Astrocyte of the cerebellum (primary cell): ENCODE data around the gene ZFAND2A.

Experiments
- DNase-seq: peaks from one replicate; pipeline ENCODE4 v3.0.0-alpha.2; 2011; ENCODE audit warnings: low read depth
- H3K4me3 ChIP-seq: 2 replicates; pipeline ENCODE4 v1.5.1; 2011; ENCODE audit warnings: mild to moderate bottlenecking, low read depth, low read length, moderate library complexity
- in situ Hi-C: cut with HindIII; loops from 2 replicates; pipeline ENCODE4 v1.10.0; 2017; ENCODE audit warnings: low sequenced_read_pairs
- TF ChIP-seq, protein P1 (sequence below): IDR thresholded peaks from 2 replicates; pipeline ENCODE4 v1.5.1; 2012; ENCODE audit warnings: low read length, low read depth, moderate library complexity, mild to moderate bottlenecking; ENCODE audit errors: missing control alignments

The ZFAND2A gene

DNA sequence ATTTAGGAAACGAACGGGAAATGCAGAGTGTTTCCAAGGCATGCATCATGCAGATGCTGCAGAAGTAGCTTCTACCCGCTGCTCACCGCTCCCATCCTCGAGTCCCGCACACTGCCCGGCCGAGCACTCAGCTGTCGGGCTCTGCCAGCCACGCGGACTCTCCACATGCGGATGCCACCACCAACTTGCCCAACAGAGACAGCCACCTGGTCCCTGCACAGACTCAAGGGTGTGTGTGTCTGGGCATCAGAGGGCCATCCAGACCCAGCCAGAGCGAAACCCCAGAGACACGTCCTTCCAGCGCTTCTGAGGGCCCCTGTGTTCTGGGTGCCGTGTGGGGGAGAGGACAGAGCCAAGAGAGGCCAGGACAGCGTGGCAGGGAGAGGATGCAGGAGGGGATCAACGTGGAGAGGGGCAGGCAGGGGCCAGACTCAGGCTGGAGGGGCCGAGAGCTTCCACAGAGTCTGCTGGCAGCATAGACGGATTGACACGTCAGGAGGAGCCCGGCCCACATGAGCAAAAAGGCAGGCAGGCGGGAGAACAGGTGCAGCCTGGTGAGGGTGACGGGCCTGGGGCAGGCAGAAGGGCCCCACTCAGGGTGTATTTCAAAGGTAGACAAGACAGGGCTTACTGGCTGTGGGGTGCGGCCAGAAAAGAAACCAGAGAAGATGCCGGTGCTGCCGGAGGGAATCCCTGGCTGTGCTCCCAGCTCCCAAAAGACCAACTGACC lies 53.8 kb downstream of the ZFAND2A start:
- TF ChIP-seq, protein P1, sequence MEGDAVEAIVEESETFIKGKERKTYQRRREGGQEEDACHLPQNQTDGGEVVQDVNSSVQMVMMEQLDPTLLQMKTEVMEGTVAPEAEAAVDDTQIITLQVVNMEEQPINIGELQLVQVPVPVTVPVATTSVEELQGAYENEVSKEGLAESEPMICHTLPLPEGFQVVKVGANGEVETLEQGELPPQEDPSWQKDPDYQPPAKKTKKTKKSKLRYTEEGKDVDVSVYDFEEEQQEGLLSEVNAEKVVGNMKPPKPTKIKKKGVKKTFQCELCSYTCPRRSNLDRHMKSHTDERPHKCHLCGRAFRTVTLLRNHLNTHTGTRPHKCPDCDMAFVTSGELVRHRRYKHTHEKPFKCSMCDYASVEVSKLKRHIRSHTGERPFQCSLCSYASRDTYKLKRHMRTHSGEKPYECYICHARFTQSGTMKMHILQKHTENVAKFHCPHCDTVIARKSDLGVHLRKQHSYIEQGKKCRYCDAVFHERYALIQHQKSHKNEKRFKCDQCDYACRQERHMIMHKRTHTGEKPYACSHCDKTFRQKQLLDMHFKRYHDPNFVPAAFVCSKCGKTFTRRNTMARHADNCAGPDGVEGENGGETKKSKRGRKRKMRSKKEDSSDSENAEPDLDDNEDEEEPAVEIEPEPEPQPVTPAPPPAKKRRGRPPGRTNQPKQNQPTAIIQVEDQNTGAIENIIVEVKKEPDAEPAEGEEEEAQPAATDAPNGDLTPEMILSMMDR = no peak
- in situ Hi-C loops = no loop called here
- no peak for DNase-seq
- no peak overlapping the region for H3K4me3 ChIP-seq

DNA sequence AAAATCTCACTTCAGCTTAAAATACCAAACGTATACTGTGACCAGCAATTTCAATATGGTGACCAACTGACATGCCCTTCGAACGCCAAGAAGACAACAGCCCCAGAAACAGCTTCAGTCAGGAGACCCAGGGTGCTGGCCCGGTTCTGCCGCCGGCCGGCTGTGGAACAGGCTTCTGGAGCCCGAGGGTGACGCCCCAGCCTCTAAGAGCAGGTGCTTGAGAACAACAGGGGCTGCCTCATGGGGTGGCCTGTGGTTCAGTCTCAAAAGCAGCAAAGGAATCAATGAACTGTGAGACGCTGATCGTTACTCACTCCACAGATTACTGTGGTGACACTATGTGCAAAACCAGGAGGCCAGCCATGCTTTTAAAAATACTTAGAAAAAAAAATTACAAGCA lies 54.8 kb downstream of the ZFAND2A start:
- H3K4me3 ChIP-seq = no peak overlapping the region
- DNase-seq = no peak
- TF ChIP-seq, protein P1 = no peak
- in situ Hi-C loops = no loop called here

DNA sequence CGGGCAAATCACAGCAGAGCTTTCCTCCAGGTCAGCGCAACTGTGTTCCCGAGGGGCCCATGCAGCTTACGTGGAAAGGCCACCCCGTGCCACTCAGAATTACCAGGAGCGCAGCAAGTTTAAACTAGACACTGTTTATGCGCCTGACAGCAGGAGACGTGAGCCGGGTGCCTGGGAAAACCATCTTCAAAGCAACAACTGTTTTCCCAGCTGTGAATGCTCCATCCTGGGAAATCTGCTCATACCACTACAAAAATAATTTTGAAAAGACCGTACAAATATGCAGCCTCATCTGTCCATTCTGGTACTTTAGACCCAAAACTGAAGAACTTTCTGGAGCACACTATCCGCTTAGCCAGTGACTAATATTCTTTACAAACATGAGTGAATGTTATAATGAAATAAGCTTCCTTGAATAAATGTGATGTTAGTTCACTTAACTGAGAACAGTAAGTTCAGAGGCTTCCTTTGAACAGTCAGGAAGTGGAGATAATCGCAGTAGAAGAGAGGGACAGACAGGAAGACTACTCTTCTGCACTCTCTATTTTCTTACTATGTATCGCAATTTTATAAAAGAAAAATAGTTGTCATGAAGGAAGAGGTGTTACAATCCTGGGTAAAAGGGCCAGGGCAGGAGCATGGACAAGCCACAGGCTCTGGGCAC lies 55.3 kb downstream of the ZFAND2A start:
- DNase-seq = no peak
- TF ChIP-seq, protein P1 = no peak
- H3K4me3 ChIP-seq = no peak overlapping the region
- in situ Hi-C loops = no loop called here

DNA sequence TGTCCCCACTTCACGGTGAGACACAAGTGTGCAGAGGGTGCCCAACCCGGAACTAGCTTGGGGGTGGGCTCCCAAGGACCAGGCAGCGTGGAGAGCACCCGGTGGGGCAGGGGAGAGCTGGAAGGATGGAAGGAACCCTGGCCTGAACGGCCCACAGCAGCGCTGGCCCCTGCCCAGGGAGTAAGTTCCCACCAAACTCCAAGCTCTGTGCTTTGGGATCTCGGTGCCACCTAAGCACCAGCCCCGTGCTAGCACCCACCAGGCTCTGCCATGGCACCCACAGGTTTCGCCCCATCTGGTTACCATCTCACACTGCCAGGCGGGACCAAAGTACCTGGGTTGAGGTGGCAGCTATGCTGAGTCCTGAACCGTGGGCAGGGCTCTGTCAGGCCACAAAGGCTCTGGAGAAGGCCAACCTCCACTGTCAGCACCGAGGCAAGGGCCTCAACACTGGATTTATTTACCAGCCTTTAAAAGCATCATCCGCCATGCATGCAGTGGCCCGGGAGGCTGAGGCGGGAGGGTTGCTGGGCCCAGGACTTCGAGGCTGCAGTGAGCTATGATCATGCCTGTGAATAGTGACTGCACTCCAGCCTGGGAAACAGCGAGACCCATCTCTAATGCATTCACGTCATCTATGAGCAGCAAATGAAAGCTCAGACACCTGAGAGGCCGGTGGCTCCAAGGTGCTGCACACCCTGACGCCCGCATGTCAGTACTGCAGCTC lies 56.0 kb downstream of the ZFAND2A start:
- H3K4me3 ChIP-seq = no peak overlapping the region
- TF ChIP-seq, protein P1 = no peak
- DNase-seq = no peak
- in situ Hi-C loops = no loop called here

DNA sequence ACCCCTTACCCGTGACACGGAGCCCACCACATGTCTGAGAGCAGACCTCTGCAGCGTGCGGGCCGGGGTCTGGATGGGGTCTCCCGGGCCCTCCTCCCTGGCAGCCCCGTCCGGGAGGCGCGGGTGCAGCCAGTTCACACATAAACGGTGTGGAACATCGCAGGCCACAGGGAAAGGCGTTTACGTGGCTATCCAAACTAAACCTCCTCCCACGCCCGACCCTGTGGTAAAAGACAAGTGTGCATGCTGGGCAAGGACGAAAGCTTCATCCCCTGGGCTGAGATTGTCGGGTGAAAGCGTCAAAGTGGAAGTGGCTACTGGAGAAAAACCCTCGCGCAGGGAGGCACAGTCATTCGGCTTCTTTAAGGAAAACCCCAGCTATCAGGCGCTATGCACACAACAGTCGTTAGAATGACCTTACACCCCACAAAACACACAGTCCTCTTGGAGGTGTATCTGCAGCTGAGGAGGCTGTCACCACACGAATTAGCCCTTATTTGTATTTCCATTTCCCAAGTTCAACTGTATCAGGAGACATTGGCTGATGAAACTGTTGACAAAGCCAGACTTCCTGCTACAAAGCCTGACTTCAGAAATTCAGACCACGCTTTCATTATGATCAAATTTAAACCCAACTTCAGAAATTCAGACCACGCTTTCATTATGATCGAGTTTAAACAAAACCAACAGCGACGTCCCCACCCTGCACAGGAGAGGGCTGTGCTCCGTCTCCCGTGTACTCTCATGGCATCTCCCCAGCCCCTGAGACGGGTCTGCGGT lies 56.8 kb downstream of the ZFAND2A start:
- H3K4me3 ChIP-seq = no peak overlapping the region
- in situ Hi-C loops = no loop called here
- no peak for DNase-seq

More for the DNA sequence above, 56.8 kb downstream of the ZFAND2A start:
- TF ChIP-seq, protein P1 = no peak
